Muscle of leg (tissue), 11 donors: ENCODE results near the gene KCNQ1. TPM values are rescaled to one million over a fixed set of nuclear protein-coding genes. Genes with fewer than 3 reads are reported as not detected.

ENCODE experiments used
- DNase-seq: peaks from one replicate; pipeline ENCODE4 v3.0.0; 2013
- H3K27ac ChIP-seq: one replicate; pipeline ENCODE4 v1.5.1; 2013; ENCODE audit warnings: mild to moderate bottlenecking, low read length, control low read depth
- H3K27me3 ChIP-seq: one replicate; pipeline ENCODE4 v1.6.1; 2013; ENCODE audit warnings: low read length; ENCODE audit not compliant: control insufficient read depth, insufficient read depth
- H3K36me3 ChIP-seq: one replicate; pipeline ENCODE4 v1.6.1; 2013; ENCODE audit warnings: low read length; ENCODE audit not compliant: control insufficient read depth, insufficient read depth
- H3K4me1 ChIP-seq: one replicate; pipeline ENCODE4 v1.6.1; 2013; ENCODE audit warnings: low read length; ENCODE audit not compliant: control insufficient read depth, insufficient read depth
- H3K4me3 ChIP-seq: one replicate; pipeline ENCODE4 v1.5.1; 2013; ENCODE audit warnings: low read length, control low read depth
- H3K9me3 ChIP-seq: replicated peaks from 2 replicates; pipeline ENCODE4 v1.6.1; 2013; ENCODE audit warnings: low read depth, low read length; ENCODE audit not compliant: control insufficient read depth
- WGBS: methylation state at CpG from one replicate; pipeline ENCODE4 v1.1.5; 2013; ENCODE audit warnings: missing lambda C conversion rate; ENCODE audit not compliant: insufficient coverage; 5-methylcytosine and 5-hydroxymethylcytosine counted together
- polyA plus RNA-seq, 8 donors: library from polyadenylated mRNA; unstranded; fragments of 120-200 nt; gene quantifications; one replicate each; pipeline versions ENCODE4 v1.2.1 to v1.2.3, GENCODE V29; 2013; ENCODE audit warnings: inconsistent platforms in 1 of 8, low replicate concordance in 1 of 8; ENCODE audit not compliant: insufficient read length in 8 of 8, insufficient read depth in 1 of 8
- total RNA-seq: library from RNA; stranded (reverse); fragments of 120-200 nt; gene quantifications from one replicate; pipeline ENCODE4 v1.2.4, GENCODE V29; 2013

The KCNQ1 gene
- total and polyA plus RNA-seq, 9 donors = 0.84 to 4.1 (median 2.6) TPM

- no peaks in the 10 kb centered on the region for H3K9me3 ChIP-seq
- WGBS = 82% methylated on average over 10 of the region's 16 CpGs
- no peak overlapping the region for H3K27ac ChIP-seq
- no peak for DNase-seq
- no peak overlapping the region for H3K4me3 ChIP-seq
- H3K36me3 ChIP-seq = no peaks in the 10 kb centered on the region
- H3K4me1 ChIP-seq = peaks cover 45% of the 10 kb centered on the region
- H3K27me3 ChIP-seq = peaks cover 3% of the 10 kb centered on the region
Observed at GRCh38 chr11:2747248-2748027, 302.6 kb downstream of the KCNQ1 start.

GRCh38 chr11:2748061-2748813 is 303.4 kb downstream of the KCNQ1 start:
- Histone ChIP-seq H3K36me3 (no peaks in the 10 kb centered on the region), H3K27ac (no peak overlapping the region), H3K27me3 (peaks cover 7% of the 10 kb centered on the region), H3K9me3 (no peaks in the 10 kb centered on the region), H3K4me3 (no peak overlapping the region), H3K4me1 (peaks cover 37% of the 10 kb centered on the region)
- no peak for DNase-seq
- 69% methylated on average over 10 of the region's 11 CpGs for WGBS

GRCh38 chr11:2748814-2749554 is 304.2 kb downstream of the KCNQ1 start:
- 96% methylated on average over 12 of the region's 17 CpGs for WGBS
- Histone ChIP-seq H3K36me3 (no peaks in the 10 kb centered on the region), H3K4me3 (no peak overlapping the region), H3K9me3 (peaks cover under 1% of the 10 kb centered on the region), H3K27ac (no peak overlapping the region), H3K27me3 (peaks cover 7% of the 10 kb centered on the region), H3K4me1 (peaks cover 29% of the 10 kb centered on the region)
- DNase-seq = no peak

GRCh38 chr11:2750101-2750681 is 305.4 kb downstream of the KCNQ1 start:
- Histone ChIP-seq H3K9me3 (peaks cover 2% of the 10 kb centered on the region), H3K27ac (no peak overlapping the region), H3K36me3 (no peaks in the 10 kb centered on the region), H3K4me1 (peaks cover 25% of the 10 kb centered on the region), H3K4me3 (no peak overlapping the region), H3K27me3 (peaks cover 7% of the 10 kb centered on the region)
- 79% methylated on average over 9 of the region's 9 CpGs for WGBS
- no peak for DNase-seq

GRCh38 chr11:2750682-2751522 is 306.1 kb downstream of the KCNQ1 start:
- no peaks in the 10 kb centered on the region for H3K36me3 ChIP-seq
- peaks cover 25% of the 10 kb centered on the region for H3K4me1 ChIP-seq
- 48% methylated on average over 18 of the region's 24 CpGs for WGBS
- H3K27me3 ChIP-seq = peaks cover 7% of the 10 kb centered on the region
- H3K4me3 ChIP-seq = no peak overlapping the region
- no peak overlapping the region for H3K27ac ChIP-seq
- no peak for DNase-seq
- H3K9me3 ChIP-seq = peaks cover 2% of the 10 kb centered on the region

- no peaks in the 10 kb centered on the region for H3K36me3 ChIP-seq
- H3K27me3 ChIP-seq = peaks cover 7% of the 10 kb centered on the region
- no peak overlapping the region for H3K27ac ChIP-seq
- WGBS = 77% methylated on average over 23 of the region's 24 CpGs
- H3K9me3 ChIP-seq = peaks cover 6% of the 10 kb centered on the region
- DNase-seq = no peak
- peaks cover 24% of the 10 kb centered on the region for H3K4me1 ChIP-seq
- no peak overlapping the region for H3K4me3 ChIP-seq
Observed at GRCh38 chr11:2751523-2752203, 306.9 kb downstream of the KCNQ1 start.

GRCh38 chr11:2752204-2752770 is 307.5 kb downstream of the KCNQ1 start:
- 88% methylated on average over 9 of the region's 12 CpGs for WGBS
- no peaks in the 10 kb centered on the region for H3K36me3 ChIP-seq
- H3K27me3 ChIP-seq = peaks cover 7% of the 10 kb centered on the region
- peaks cover 21% of the 10 kb centered on the region for H3K4me1 ChIP-seq
- peaks cover 6% of the 10 kb centered on the region for H3K9me3 ChIP-seq
- no peak overlapping the region for H3K27ac ChIP-seq
- no peak overlapping the region for H3K4me3 ChIP-seq
- DNase-seq = no peak

GRCh38 chr11:2752923-2753322 is 308.1 kb downstream of the KCNQ1 start:
- Histone ChIP-seq H3K36me3 (no peaks in the 10 kb centered on the region), H3K9me3 (peaks cover 6% of the 10 kb centered on the region), H3K27me3 (peaks cover 7% of the 10 kb centered on the region), H3K4me1 (peaks cover 20% of the 10 kb centered on the region), H3K4me3 (no peak overlapping the region), H3K27ac (no peak overlapping the region)
- DNase-seq = no peak
- 59% methylated on average over 8 of the region's 12 CpGs for WGBS

- H3K4me3 ChIP-seq = no peak overlapping the region
- no peaks in the 10 kb centered on the region for H3K36me3 ChIP-seq
- WGBS = 100% methylated on average over 1 of the region's 2 CpGs
- DNase-seq = no peak
- H3K27ac ChIP-seq = no peak overlapping the region
- H3K9me3 ChIP-seq = peaks cover 6% of the 10 kb centered on the region
- peaks cover 10% of the 10 kb centered on the region for H3K4me1 ChIP-seq
- peaks cover 7% of the 10 kb centered on the region for H3K27me3 ChIP-seq
Observed at GRCh38 chr11:2754008-2754407, 309.2 kb downstream of the KCNQ1 start.
